Skeletal muscle tissue (tissue), 4 donors: Measurements from ENCODE around the gene ARHGAP15. TPM values are rescaled to one million over a fixed set of nuclear protein-coding genes. Genes with fewer than 3 reads are reported as not detected.

Experiments
- H3K27ac ChIP-seq: one replicate; pipeline ENCODE4 v1.7.0; 2013; ENCODE audit warnings: mild to moderate bottlenecking, low read depth, low read length, inconsistent platforms
- H3K27me3 ChIP-seq, 3 donors: one replicate each; pipeline ENCODE4 v1.7.0; 2013; ENCODE audit warnings: low read length in 3 of 3; ENCODE audit not compliant: control insufficient read depth in 3 of 3, insufficient read depth in 3 of 3
- H3K36me3 ChIP-seq, 3 donors: one replicate each; pipeline ENCODE4 v1.7.0; 2013; ENCODE audit warnings: low read length in 3 of 3; ENCODE audit not compliant: control insufficient read depth in 3 of 3, insufficient read depth in 3 of 3
- H3K4me1 ChIP-seq, 3 donors: one replicate each; pipeline ENCODE4 v1.7.0; 2013; ENCODE audit warnings: low read length in 3 of 3, mild to moderate bottlenecking in 3 of 3; ENCODE audit not compliant: control insufficient read depth in 3 of 3, insufficient read depth in 3 of 3
- H3K4me3 ChIP-seq, 3 donors: one replicate each; pipeline ENCODE4 v1.7.0; 2013; ENCODE audit warnings: low read length in 3 of 3
- H3K9ac ChIP-seq, 3 donors: one replicate each; pipeline ENCODE4 v1.7.0; 2013; ENCODE audit warnings: low read length in 3 of 3, mild to moderate bottlenecking in 3 of 3, moderate library complexity in 2 of 3, low read depth in 1 of 3
- H3K9me3 ChIP-seq, 3 donors: one replicate each; pipeline ENCODE4 v1.7.0; 2013; ENCODE audit warnings: low read length in 3 of 3; ENCODE audit not compliant: control insufficient read depth in 3 of 3
- total RNA-seq: library from RNA; depleted of rRNA; stranded (reverse); fragments of >200 nt; gene quantifications from one replicate; pipeline ENCODE4 v1.2.3, GENCODE V29; 2014
- donor health status: Osteomylitis.

The ARHGAP15 gene
- total RNA-seq, 1 donor from 2014 or later, result 33.9 TPM

DNA sequence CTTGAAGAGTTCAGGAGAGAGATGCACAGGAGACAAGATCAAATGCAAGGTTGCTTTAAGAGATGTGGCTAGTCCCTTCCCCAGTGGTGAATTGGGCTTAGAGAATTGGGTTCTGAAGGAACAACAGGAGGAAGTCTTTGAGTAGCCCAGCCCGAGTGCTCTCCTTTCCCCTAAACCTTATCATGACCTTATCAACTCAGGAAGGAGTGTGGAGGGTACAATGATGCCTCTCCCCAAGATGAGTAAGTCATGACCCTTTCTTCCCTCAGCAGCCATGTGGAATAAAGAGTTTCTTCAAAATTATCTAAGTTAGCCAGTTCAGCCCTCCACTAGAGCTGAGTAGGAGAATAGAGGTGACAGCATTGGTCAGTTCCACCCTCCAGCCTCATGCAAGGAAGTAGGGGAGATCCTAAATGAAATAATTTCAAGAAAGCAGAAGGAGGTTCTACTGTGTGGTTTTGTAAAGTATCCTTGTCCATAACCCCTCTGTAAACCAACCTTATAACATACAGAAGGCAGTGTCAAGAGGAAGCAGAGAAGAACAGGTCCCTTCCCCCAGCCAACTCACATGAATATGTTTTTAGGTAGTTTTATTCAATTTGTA is 88.4 kb downstream of the ARHGAP15 start:
- Histone ChIP-seq H3K4me1 (no peaks in the 10 kb centered on the region), H3K27ac (no peak overlapping the region), H3K27me3 (no peaks in the 10 kb centered on the region), H3K36me3 (no peaks in the 10 kb centered on the region), H3K9ac (no peak overlapping the region), H3K4me3 (no peak overlapping the region), H3K9me3 (no peaks in the 10 kb centered on the region)

DNA sequence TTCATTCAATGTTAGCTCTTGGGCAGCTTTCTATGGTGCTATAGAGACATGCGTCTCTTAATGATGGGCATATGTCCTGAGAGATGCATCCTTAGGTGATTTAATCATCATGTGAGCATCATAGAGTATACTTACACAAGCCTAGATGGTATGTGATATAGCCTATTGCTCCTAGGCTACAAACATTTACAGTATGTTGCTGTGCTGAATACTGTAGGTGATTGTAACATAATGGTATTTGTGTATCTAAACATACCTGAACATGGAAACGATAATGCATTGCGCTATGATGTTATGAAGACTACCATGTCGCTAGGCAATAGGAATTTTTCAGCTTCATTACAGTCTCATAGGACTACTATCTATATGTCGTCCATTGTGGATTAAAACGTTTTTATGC is 89.4 kb downstream of the ARHGAP15 start:
- no peaks in the 10 kb centered on the region for H3K36me3 ChIP-seq
- no peaks in the 10 kb centered on the region for H3K9me3 ChIP-seq
- H3K4me1 ChIP-seq, result no peaks in the 10 kb centered on the region
- H3K27me3 ChIP-seq, result no peaks in the 10 kb centered on the region
- no peak overlapping the region for H3K4me3 ChIP-seq
- H3K9ac ChIP-seq, result no peak overlapping the region
- no peak overlapping the region for H3K27ac ChIP-seq

DNA sequence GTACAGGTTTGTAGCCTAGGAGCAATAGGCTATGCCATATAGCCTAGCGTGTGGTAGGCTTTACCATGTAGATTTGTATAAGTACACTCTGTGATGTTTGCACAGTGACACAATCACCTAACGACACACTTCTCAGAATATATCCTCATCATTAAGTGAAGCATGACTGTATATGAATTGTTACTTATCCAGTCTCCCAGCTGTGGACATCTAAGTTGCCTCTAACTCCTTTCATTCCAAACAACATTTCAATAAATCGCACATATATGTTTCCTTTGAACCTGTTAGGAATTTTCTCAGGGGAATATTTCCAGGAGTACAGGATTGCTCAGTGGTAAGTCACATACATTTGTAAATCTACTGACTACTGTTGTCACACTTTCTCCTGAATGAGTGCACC is 90.0 kb downstream of the ARHGAP15 start:
- Histone ChIP-seq H3K9me3 (no peaks in the 10 kb centered on the region), H3K27me3 (no peaks in the 10 kb centered on the region), H3K9ac (no peak overlapping the region), H3K4me3 (no peak overlapping the region), H3K27ac (no peak overlapping the region), H3K36me3 (no peaks in the 10 kb centered on the region), H3K4me1 (no peaks in the 10 kb centered on the region)

DNA sequence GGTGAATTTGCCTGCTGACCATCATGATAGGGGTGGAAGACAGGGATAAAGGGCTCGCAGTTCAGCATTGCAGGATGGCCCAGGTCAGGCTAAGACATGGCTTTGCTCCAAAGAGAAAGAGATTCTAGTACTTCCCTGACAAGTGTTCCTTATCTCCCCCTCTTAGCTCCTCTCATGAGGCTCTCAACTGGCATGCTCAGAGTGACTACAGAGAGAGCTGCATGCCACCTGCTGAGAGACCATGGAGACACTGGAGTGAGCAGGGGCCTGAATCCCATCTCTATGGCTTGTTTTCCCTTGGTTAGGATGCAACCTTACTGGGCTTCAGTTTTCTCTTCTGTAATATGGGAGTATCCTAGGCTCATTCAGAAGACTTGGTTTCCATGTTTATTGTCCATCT is 94.3 kb downstream of the ARHGAP15 start:
- H3K27me3 ChIP-seq, result no peaks in the 10 kb centered on the region
- no peak overlapping the region for H3K9ac ChIP-seq
- H3K36me3 ChIP-seq, result no peaks in the 10 kb centered on the region
- no peak overlapping the region for H3K4me3 ChIP-seq
- H3K9me3 ChIP-seq, result no peaks in the 10 kb centered on the region
- no peaks in the 10 kb centered on the region for H3K4me1 ChIP-seq
- no peak overlapping the region for H3K27ac ChIP-seq

DNA sequence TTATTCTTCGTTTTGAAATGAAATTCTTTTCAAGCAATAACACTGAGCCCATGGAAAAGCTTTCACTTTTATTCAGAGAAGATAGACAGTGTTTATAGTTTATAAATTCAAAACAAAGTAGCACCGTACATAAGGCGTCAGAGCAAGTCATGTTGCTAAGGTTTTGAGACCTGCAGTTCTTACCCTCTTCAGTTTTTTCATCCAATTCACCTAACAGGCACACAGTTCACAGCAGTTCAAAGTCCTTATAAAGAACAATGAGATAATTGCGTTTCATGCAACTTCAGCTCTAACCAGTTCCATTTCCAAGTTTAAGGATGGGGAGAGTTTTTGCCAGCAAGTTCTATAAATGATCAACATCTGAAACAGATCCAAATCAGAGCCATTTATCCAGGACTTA is 96.7 kb downstream of the ARHGAP15 start:
- Histone ChIP-seq H3K9ac (no peak overlapping the region), H3K9me3 (no peaks in the 10 kb centered on the region), H3K4me1 (no peaks in the 10 kb centered on the region), H3K4me3 (no peak overlapping the region), H3K27me3 (no peaks in the 10 kb centered on the region), H3K27ac (no peak overlapping the region), H3K36me3 (no peaks in the 10 kb centered on the region)

DNA sequence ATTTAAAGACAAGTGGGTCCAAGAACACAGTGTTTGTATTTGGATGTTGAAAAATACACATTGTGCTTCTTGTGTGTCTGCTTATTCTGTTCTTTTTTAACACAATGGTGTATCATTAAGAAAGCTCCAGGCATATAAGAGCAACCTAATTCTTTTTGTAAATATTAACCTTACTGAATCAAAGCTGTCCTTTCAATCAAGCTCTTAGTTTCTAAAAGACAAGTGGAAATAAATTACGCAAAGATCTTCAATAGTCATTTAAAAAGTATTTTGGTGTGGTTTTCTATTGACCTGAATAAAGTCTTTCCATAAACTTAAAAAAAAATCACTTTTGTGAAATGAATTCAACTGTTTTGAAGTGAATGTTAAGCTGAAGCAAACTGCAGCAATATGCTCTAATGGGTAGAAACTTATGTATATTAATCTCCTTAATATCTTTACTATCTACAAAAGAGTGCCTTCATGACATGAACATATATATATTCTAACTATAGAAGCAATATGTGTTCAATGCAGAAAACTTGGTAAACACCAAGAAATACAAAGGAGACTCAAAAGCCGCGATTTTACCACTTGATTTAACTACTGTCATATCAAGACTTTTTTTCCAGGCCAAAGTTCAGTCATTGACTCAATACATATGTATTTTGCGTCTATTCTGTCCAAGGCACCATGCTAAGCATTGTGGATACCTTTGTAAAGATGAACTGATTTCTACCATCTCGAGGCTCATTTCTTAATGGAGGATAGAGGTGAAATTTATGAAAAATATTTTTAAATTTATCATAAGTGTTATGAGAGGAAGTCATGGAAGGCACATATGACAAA is 97.7 kb downstream of the ARHGAP15 start:
- H3K9ac ChIP-seq, result no peak overlapping the region
- H3K4me1 ChIP-seq, result no peaks in the 10 kb centered on the region
- no peaks in the 10 kb centered on the region for H3K9me3 ChIP-seq
- no peak overlapping the region for H3K27ac ChIP-seq
- H3K36me3 ChIP-seq, result no peaks in the 10 kb centered on the region
- H3K27me3 ChIP-seq, result no peaks in the 10 kb centered on the region
- H3K4me3 ChIP-seq, result no peak overlapping the region

DNA sequence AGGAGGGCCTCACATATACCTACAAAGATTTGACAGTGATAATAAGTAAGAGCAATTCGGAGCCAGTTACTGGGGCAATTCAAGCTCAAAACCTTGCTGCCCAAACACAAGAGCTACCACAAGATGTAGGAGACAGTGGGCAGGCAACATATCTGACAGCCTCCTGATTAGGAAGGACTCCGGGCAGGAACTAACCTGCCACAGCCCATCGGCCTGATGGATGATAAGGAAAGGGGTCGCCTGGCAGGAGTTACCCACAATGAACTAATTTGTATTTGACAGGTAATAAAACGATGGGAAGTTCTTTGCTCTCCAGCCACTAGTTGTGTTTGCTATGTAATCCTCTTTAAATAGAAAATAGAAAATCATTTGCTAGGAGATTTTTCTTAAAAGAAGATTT is 100.2 kb downstream of the ARHGAP15 start:
- H3K9ac ChIP-seq, result no peak overlapping the region
- no peaks in the 10 kb centered on the region for H3K4me1 ChIP-seq
- no peaks in the 10 kb centered on the region for H3K9me3 ChIP-seq
- H3K36me3 ChIP-seq, result no peaks in the 10 kb centered on the region
- H3K4me3 ChIP-seq, result no peak overlapping the region
- H3K27me3 ChIP-seq, result no peaks in the 10 kb centered on the region
- no peak overlapping the region for H3K27ac ChIP-seq

DNA sequence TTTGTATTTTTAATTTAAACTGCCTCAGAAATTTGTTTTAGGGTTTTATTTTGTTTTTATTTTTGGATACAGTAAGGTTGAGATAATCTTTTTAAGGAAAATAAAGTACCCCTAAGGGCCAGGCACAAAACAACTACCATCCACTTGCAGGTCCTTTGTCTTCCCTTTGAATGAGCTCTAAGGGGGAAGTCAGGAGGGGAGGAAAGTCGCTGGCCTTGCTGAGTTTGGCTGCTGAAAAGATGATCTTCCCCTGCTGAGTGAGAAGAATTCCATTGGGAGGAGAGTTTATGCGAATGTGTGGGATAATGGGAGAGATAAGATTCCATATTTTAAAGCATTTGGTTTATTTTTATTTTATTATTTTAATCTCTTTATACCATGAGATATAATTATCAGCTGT is 100.7 kb downstream of the ARHGAP15 start:
- no peak overlapping the region for H3K27ac ChIP-seq
- no peaks in the 10 kb centered on the region for H3K36me3 ChIP-seq
- no peak overlapping the region for H3K9ac ChIP-seq
- H3K9me3 ChIP-seq, result no peaks in the 10 kb centered on the region
- no peaks in the 10 kb centered on the region for H3K4me1 ChIP-seq
- H3K4me3 ChIP-seq, result no peak overlapping the region
- no peaks in the 10 kb centered on the region for H3K27me3 ChIP-seq

DNA sequence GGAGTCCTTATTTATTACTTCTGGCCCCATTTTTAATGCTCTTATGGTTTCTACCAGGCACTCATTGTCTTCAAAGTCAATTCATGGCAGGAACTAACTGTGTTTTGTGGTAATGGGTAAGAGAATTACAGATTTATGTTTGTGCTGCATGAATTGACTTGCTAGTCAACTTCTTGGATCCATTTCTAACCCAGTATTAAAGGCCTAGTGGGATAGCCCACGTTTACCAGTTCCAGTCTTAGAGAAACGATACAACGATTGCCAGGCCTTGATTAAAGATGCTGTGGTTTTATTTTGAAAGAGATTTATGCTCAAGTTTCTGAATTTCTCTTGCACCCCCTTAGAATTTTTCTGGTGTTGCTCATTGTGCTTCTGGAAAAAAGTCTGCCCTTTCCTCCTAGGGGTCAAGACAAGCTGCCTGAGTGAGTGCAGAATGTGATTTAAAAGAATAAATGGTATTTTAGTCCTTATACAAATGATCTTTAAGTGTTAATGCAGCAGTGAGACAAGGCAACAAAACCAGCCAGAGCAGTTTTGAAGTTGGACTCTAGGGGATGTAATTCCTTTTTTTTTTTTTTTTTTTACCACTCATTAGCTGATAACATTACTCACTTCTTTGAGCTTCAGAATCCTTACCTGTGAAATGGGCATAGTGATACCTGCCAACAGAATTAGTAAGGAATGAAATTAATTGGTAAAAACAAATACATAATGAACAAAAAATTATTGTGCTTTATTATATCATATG is 101.5 kb downstream of the ARHGAP15 start:
- no peak overlapping the region for H3K4me3 ChIP-seq
- no peaks in the 10 kb centered on the region for H3K27me3 ChIP-seq
- H3K9me3 ChIP-seq, result peaks cover 0 to 2% (median 0%) of the 10 kb centered on the region in 3 donors
- no peaks in the 10 kb centered on the region for H3K4me1 ChIP-seq
- no peak overlapping the region for H3K9ac ChIP-seq
- H3K36me3 ChIP-seq, result no peaks in the 10 kb centered on the region
- H3K27ac ChIP-seq, result no peak overlapping the region

DNA sequence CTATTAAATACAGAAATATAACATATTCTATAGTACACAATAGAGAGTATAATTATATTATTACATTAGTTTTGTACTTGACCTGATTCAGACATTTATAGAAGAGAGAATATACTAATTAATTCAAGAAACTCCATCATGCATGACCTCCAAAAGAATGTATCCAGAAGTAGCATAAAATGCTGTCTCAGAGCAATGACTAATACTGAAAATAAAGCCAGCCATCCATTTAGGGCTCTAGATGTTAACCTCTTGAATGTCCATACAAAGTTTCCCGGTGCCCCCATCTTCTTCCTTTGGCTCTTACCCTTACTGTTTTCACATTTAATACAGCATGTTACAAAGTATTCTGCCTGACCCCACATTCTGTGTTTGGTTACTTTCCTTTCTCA is 102.0 kb downstream of the ARHGAP15 start:
- Histone ChIP-seq H3K9me3 (peaks cover 0 to 2% (median 0%) of the 10 kb centered on the region in 3 donors), H3K27me3 (no peaks in the 10 kb centered on the region), H3K4me1 (no peaks in the 10 kb centered on the region)

More for the DNA sequence above, 102.0 kb downstream of the ARHGAP15 start:
- H3K4me3 ChIP-seq, result no peak overlapping the region
- H3K36me3 ChIP-seq, result no peaks in the 10 kb centered on the region
- no peak overlapping the region for H3K27ac ChIP-seq
- H3K9ac ChIP-seq, result no peak overlapping the region
